H1 (cell line): ENCODE results near the gene NSMCE3. TPM values are rescaled to one million over a fixed set of nuclear protein-coding genes. Genes with fewer than 3 reads are reported as not detected.

Experiments
- CTCF ChIA-PET: fragments of 300-600 bp; sonication (Branson Sonifier 250); formaldehyde crosslinking; loops from one replicate; lab custom pipeline; 2021; ENCODE audit not compliant: partially characterized antibody; lab: Charles Lee
- POLR2A ChIA-PET: fragments of 300-600 bp; sonication (Branson Sonifier 250); formaldehyde crosslinking; loops from one replicate; lab custom pipeline; 2021; ENCODE audit warnings: inconsistent platforms; ENCODE audit not compliant: partially characterized antibody; lab: Charles Lee
- DNase-seq, 2 experiments: peaks; one replicate each; pipeline versions ENCODE4 v3.0.0 to v3.0.0-alpha.2; 2010 to 2022; ENCODE audit warnings: low spot score in 2 of 2, low read depth in 1 of 2, mixed read lengths in 1 of 2
- FAIRE-seq: peaks from 2 replicates; lab custom pipeline; 2011; peaks lifted over from hg19 to GRCh38; lab: Jason Lieb, UNC
- H2AFZ ChIP-seq: 2 replicates; pipeline ENCODE4 v1.8.1; 2012; ENCODE audit warnings: low read length, inconsistent platforms
- H2AK5ac ChIP-seq: 2 replicates; pipeline ENCODE4 v1.6.1; 2013; ENCODE audit warnings: low read depth, low read length
- H2BK120ac ChIP-seq: replicated peaks from 2 replicates; pipeline ENCODE3; 2013; ENCODE audit warnings: low read depth, low read length, inconsistent platforms
- H2BK12ac ChIP-seq: 2 replicates; pipeline ENCODE4 v1.6.1; 2013; ENCODE audit warnings: low read depth, low read length
- H2BK15ac ChIP-seq: 2 replicates; pipeline ENCODE4 v1.6.1; 2013; ENCODE audit warnings: low read length
- H2BK20ac ChIP-seq: 2 replicates; pipeline ENCODE4 v1.6.1; 2013; ENCODE audit warnings: low read length
- H2BK5ac ChIP-seq: 2 replicates; pipeline ENCODE4 v1.6.1; 2013; ENCODE audit warnings: low read depth, low read length
- H3K14ac ChIP-seq: 2 replicates; pipeline ENCODE4 v1.6.1; 2013; ENCODE audit warnings: inconsistent platforms; ENCODE audit not compliant: insufficient read length
- H3K18ac ChIP-seq: 2 replicates; pipeline ENCODE4 v1.6.1; 2013; ENCODE audit warnings: low read length; ENCODE audit errors: extremely low read depth
- H3K23ac ChIP-seq: 2 replicates; pipeline ENCODE4 v1.6.1; 2013; ENCODE audit warnings: inconsistent platforms; ENCODE audit not compliant: insufficient read length
- H3K23me2 ChIP-seq: 2 replicates; pipeline ENCODE4 v1.6.1; 2013; ENCODE audit warnings: low read depth, low read length
- H3K27ac ChIP-seq: 2 replicates; pipeline ENCODE4 v1.6.1; 2011; ENCODE audit warnings: low read depth, low read length, inconsistent platforms
- H3K27me3 ChIP-seq, 4 experiments: replicated peaks in 1 of 4; 1 replicate in 1 of 4; 2 replicates in 3 of 4; pipeline versions ENCODE4 v1.6.1 to v1.8.1; 2011 to 2013; ENCODE audit warnings: low read length in 3 of 4, mild to moderate bottlenecking in 3 of 4, inconsistent platforms in 2 of 4, mixed read lengths in 2 of 4, moderate library complexity in 1 of 4; ENCODE audit not compliant: control insufficient read depth in 3 of 4, insufficient read depth in 3 of 4; ENCODE audit errors: extremely low read depth in 1 of 4
- H3K36me3 ChIP-seq, 4 experiments: 2 replicates each; pipeline versions ENCODE4 v1.6.1 to v1.8.1; 2011 to 2013; ENCODE audit warnings: mild to moderate bottlenecking in 4 of 4, low read length in 3 of 4, moderate library complexity in 2 of 4, control low read depth in 1 of 4, inconsistent platforms in 1 of 4; ENCODE audit not compliant: insufficient read depth in 4 of 4, control insufficient read depth in 2 of 4
- H3K4ac ChIP-seq: replicated peaks from 2 replicates; pipeline ENCODE3; 2013; ENCODE audit warnings: low read length, low read depth, mixed read lengths, inconsistent platforms; ENCODE audit not compliant: insufficient read length
- H3K4me1 ChIP-seq, 4 experiments: replicated peaks in 1 of 4; 1 replicate in 1 of 4; 2 replicates in 3 of 4; pipeline versions ENCODE4 v1.6.1 to v1.8.1; 2011 to 2013; ENCODE audit warnings: low read length in 3 of 4, inconsistent platforms in 2 of 4, mixed read lengths in 1 of 4; ENCODE audit not compliant: insufficient read depth in 4 of 4, control insufficient read depth in 3 of 4
- H3K4me2 ChIP-seq, 2 experiments: 2 replicates each; pipeline versions ENCODE4 v1.6.1 to v1.8.1; 2011 to 2013; ENCODE audit warnings: low read depth in 2 of 2, low read length in 2 of 2, control low read depth in 1 of 2, inconsistent platforms in 1 of 2, mild to moderate bottlenecking in 1 of 2; ENCODE audit not compliant: insufficient read depth in 1 of 2
- H3K4me3 ChIP-seq, 4 experiments: fragments of 200-600, 300-600 bp in 1 of 4; sonication (generic), shearing (Covaris generic), sonication (Bioruptor Twin) in 1 of 4; 2 replicates each; pipeline versions ENCODE4 v1.5.1 to v1.8.1; 2011 to 2016; ENCODE audit warnings: low read length in 4 of 4, low read depth in 3 of 4, control low read depth in 2 of 4, inconsistent platforms in 2 of 4, mild to moderate bottlenecking in 2 of 4, mixed read lengths in 1 of 4, moderate library complexity in 1 of 4; ENCODE audit not compliant: insufficient read depth in 2 of 4; ENCODE audit errors: extremely low read depth in 1 of 4
- H3K56ac ChIP-seq: replicated peaks from 2 replicates; pipeline ENCODE3; 2013; ENCODE audit warnings: low read depth, mild to moderate bottlenecking, mixed read lengths, low read length, inconsistent platforms; ENCODE audit not compliant: insufficient read length
- H3K79me1 ChIP-seq: 2 replicates; pipeline ENCODE4 v1.6.1; 2013; ENCODE audit warnings: low read depth, low read length, control low read depth
- H3K79me2 ChIP-seq, 2 experiments: 2 replicates each; pipeline versions ENCODE4 v1.6.1 to v1.8.1; 2012 to 2013; ENCODE audit warnings: low read length in 2 of 2, mild to moderate bottlenecking in 2 of 2, inconsistent platforms in 1 of 2; ENCODE audit not compliant: insufficient read depth in 2 of 2, control insufficient read depth in 1 of 2
- H3K9ac ChIP-seq, 4 experiments: replicated peaks in 1 of 4; 1 replicate in 1 of 4; 2 replicates in 3 of 4; pipeline versions ENCODE4 v1.6.1 to v1.8.1; 2011 to 2013; ENCODE audit warnings: low read depth in 3 of 4, low read length in 3 of 4, control low read depth in 2 of 4, mild to moderate bottlenecking in 2 of 4, moderate library complexity in 2 of 4, inconsistent platforms in 1 of 4; ENCODE audit errors: extremely low read depth in 1 of 4
- H3K9me3 ChIP-seq, 2 experiments: 2 replicates each; pipeline versions ENCODE4 v1.6.1 to v1.8.1; 2012 to 2013; ENCODE audit warnings: mild to moderate bottlenecking in 2 of 2, moderate library complexity in 2 of 2, control low read depth in 1 of 2, inconsistent platforms in 1 of 2, low read depth in 1 of 2, low read length in 1 of 2, mixed read lengths in 1 of 2; ENCODE audit not compliant: insufficient read depth in 2 of 2
- H4K20me1 ChIP-seq, 2 experiments: replicated peaks in 1 of 2; 2 replicates each; pipeline versions ENCODE3 to v1.8.1; 2011 to 2013; ENCODE audit warnings: inconsistent platforms in 2 of 2, low read length in 2 of 2, mild to moderate bottlenecking in 1 of 2; ENCODE audit not compliant: insufficient read depth in 2 of 2, control insufficient read depth in 1 of 2
- H4K5ac ChIP-seq: 2 replicates; pipeline ENCODE4 v1.6.1; 2013; ENCODE audit warnings: low read length, low read depth, mixed read lengths, inconsistent platforms; ENCODE audit not compliant: insufficient read length
- H4K8ac ChIP-seq: 2 replicates; pipeline ENCODE4 v1.8.0; 2013; ENCODE audit warnings: mild to moderate bottlenecking, moderate library complexity, low read length, inconsistent platforms; ENCODE audit not compliant: insufficient read depth; ENCODE audit errors: extremely low read depth
- H4K91ac ChIP-seq: replicated peaks from 2 replicates; pipeline ENCODE3; 2013; ENCODE audit warnings: low read length, mixed read lengths, inconsistent platforms; ENCODE audit not compliant: insufficient read length
- ASH2L ChIP-seq: fragments of 200-600, 300-600 bp; sonication (generic); IDR thresholded peaks from one replicate; pipeline ENCODE4 v1.7.1; 2017; ENCODE audit warnings: low read length
- BCL11A ChIP-seq, 2 experiments: IDR thresholded peaks; one replicate each; pipeline ENCODE4 v1.6.1; 2011; ENCODE audit warnings: low read depth in 2 of 2, low read length in 2 of 2, mild to moderate bottlenecking in 2 of 2
- CEBPB ChIP-seq: IDR thresholded peaks from 2 replicates; pipeline ENCODE4 v1.6.1; 2012; ENCODE audit warnings: low read depth, low read length
- CREB1 ChIP-seq: IDR thresholded peaks from 2 replicates; pipeline ENCODE4 v1.6.1; 2012; ENCODE audit warnings: inconsistent platforms
- GTF2F1 ChIP-seq: IDR thresholded peaks from 2 replicates; pipeline ENCODE4 v1.6.1; 2012; ENCODE audit warnings: low read depth, low read length, improper control_type of control experiment, borderline replicate concordance
- JUND ChIP-seq: IDR thresholded peaks from 2 replicates; pipeline ENCODE4 v1.6.1; 2011; ENCODE audit warnings: mild to moderate bottlenecking, improper control_type of control experiment, low read length
- MAFK ChIP-seq: IDR thresholded peaks from 2 replicates; pipeline ENCODE4 v1.6.1; 2012; ENCODE audit warnings: low read depth, mild to moderate bottlenecking, improper control_type of control experiment, low read length
- PHF8 ChIP-seq: fragments of 200-600 bp; sonication (generic); conservative IDR thresholded peaks from 2 replicates; pipeline ENCODE4 v1.7.1; 2012; ENCODE audit warnings: low read depth, mild to moderate bottlenecking, inconsistent platforms, low read length, moderate library complexity
- RAD21 ChIP-seq, 2 experiments: IDR thresholded peaks in 1 of 2; conservative IDR thresholded peaks in 1 of 2; 2 replicates each; pipeline ENCODE4 v1.6.1; 2011; ENCODE audit warnings: low read depth in 2 of 2, low read length in 2 of 2, improper control_type of control experiment in 1 of 2, inconsistent platforms in 1 of 2, mild to moderate bottlenecking in 1 of 2, moderate library complexity in 1 of 2
- SP2 ChIP-seq: IDR thresholded peaks from 2 replicates; pipeline ENCODE4 v1.6.1; 2012; ENCODE audit warnings: mild to moderate bottlenecking, low read length, inconsistent platforms
- USF2 ChIP-seq: IDR thresholded peaks from 2 replicates; pipeline ENCODE4 v1.6.1; 2011; ENCODE audit warnings: low read length, improper control_type of control experiment
- YY1 ChIP-seq: IDR thresholded peaks from 2 replicates; pipeline ENCODE4 v1.6.1; 2011; ENCODE audit warnings: low read depth, mild to moderate bottlenecking, low read length
- WGBS, 2 experiments: shearing (Covaris generic) in 1 of 2; methylation state at CpG; one replicate each; pipeline versions ENCODE4 v1.1.6 to v1.1.7; 2013 to 2015; ENCODE audit warnings: low lambda C conversion rate in 2 of 2, mixed read lengths in 2 of 2, inconsistent platforms in 1 of 2, low coverage in 1 of 2, missing lambda C conversion rate in 1 of 2; ENCODE audit not compliant: insufficient replicate concordance in 2 of 2, insufficient coverage in 1 of 2, insufficient read length in 1 of 2; ENCODE audit errors: extremely low coverage in 1 of 2, missing lambda C conversion rate in 1 of 2; 5-methylcytosine and 5-hydroxymethylcytosine counted together
- polyA plus RNA-seq, 7 experiments: library from polyadenylated mRNA; depleted of rRNA in 3 of 7; stranded (reverse) in 5 of 7; unstranded in 2 of 7; fragments of >200 nt in 5 of 7; fragments of 200-250 nt in 2 of 7; gene quantifications; 1 replicate in 5 of 7; 2 replicates in 1 of 7; 4 replicates in 1 of 7; pipeline versions ENCODE4 v1.2.1 to v1.2.3, GENCODE V29; 2011 to 2013; ENCODE audit warnings: missing spikeins in 2 of 7, mixed read lengths in 2 of 7
- total RNA-seq: library from RNA; stranded (reverse); fragmentation: NEBNext Ultra II Directional; extraction: Animal tissue kit (Norgen Biotek cat#: 25700); gene quantifications from 2 replicates; pipeline ENCODE4 v1.2.1, GENCODE V29; 2021

Gene NSMCE3
- total and polyA plus RNA-seq, 2 of the 8 experiments (the other 6 are each of a cell fraction or from before 2014, with no cell fraction given), result 4.3 to 6.7 TPM

- CTCF ChIA-PET, result interaction anchor here (3.8 kb wide), 1 partner anchor 87 kb away, joined by 9 read pairs; no protein-coding TSS in a partner anchor
- no peak overlapping the region for H3K14ac ChIP-seq
- no peaks in the 10 kb centered on the region for H3K27me3 ChIP-seq
- no peak overlapping the region for H2BK12ac ChIP-seq
- H2BK20ac ChIP-seq, result no peak overlapping the region
- no peak overlapping the region for H4K8ac ChIP-seq
- H3K36me3 ChIP-seq, result no peaks in the 10 kb centered on the region
- H2BK15ac ChIP-seq, result no peak overlapping the region
- H4K5ac ChIP-seq, result no peak overlapping the region
- no peaks in the 10 kb centered on the region for H4K20me1 ChIP-seq
- H3K4me1 ChIP-seq, result peaks cover 0 to 3% (median under 1%) of the 10 kb centered on the region in 4 experiments; a peak in 2 of 7 replicates
- H3K4me2 ChIP-seq, result no peak overlapping the region
- H3K9ac ChIP-seq, result no peak overlapping the region
- H4K91ac ChIP-seq, result no peak overlapping the region
- no peak overlapping the region for H3K18ac ChIP-seq
- H3K56ac ChIP-seq, result no peak overlapping the region
- no peak for DNase-seq
- FAIRE-seq, result no peak
- H3K23ac ChIP-seq, result no peak overlapping the region
- POLR2A ChIA-PET, result no interaction called here
- WGBS, 2 experiments, result 76% methylated on average over 9 of the region's 9 CpGs; no CpG with 5 or more reads in 1 of the 2 experiments
- H2AK5ac ChIP-seq, result no peak overlapping the region
- H3K79me2 ChIP-seq, result no peaks in the 10 kb centered on the region
- no peaks in the 10 kb centered on the region for H3K79me1 ChIP-seq
- no peak overlapping the region for H3K4me3 ChIP-seq
- H2BK5ac ChIP-seq, result no peak overlapping the region
- no peak overlapping the region for H3K4ac ChIP-seq
- no peaks in the 10 kb centered on the region; a peak in 1 of 4 replicates for H3K9me3 ChIP-seq
- no peak overlapping the region for H2AFZ ChIP-seq
- H3K27ac ChIP-seq, result no peak overlapping the region
- H2BK120ac ChIP-seq, result no peak overlapping the region
- H3K23me2 ChIP-seq, result no peaks in the 10 kb centered on the region
- TF ChIP-seq USF2, result no peak
- no peak for TF ChIP-seq YY1
- no peak for TF ChIP-seq SP2
- TF ChIP-seq CREB1, result no peak
- no peak for TF ChIP-seq BCL11A (IDR thresholded peaks at IDR 0.05; ENCODE audit: low read depth in 2 of 2, low read length in 2 of 2)
- TF ChIP-seq CEBPB, result no peak
- no peak for TF ChIP-seq MAFK
- TF ChIP-seq GTF2F1, result no peak
- no peak for TF ChIP-seq PHF8
- no peak for TF ChIP-seq RAD21 (IDR thresholded peaks at IDR 0.05 in 1 of 2, conservative IDR thresholded peaks at IDR 0.05 in 1 of 2; ENCODE audit: low read depth in 2 of 2, low read length in 2 of 2)
- no peak for TF ChIP-seq ASH2L
- TF ChIP-seq JUND, result no peak
These were observed 43.0 kb downstream of the NSMCE3 start for GRCh38 chr15:29226436-29227208.
